Measurements from ENCODE around the gene CUL7. TPM values are rescaled to one million over a fixed set of nuclear protein-coding genes. Genes with fewer than 3 reads are reported as not detected.
"Not testable (repeated sequence)": the region's sequence is repeated elsewhere in the genome, so short reads cannot be mapped to it uniquely, and the experiment has no call there.

The CUL7 gene
- total RNA-seq, 2 donors from 2014 or later, result 10.0 to 14.8 TPM

GRCh38 chr6:43082806-43083655 lies 29.4 kb upstream of the CUL7 start:
- Histone ChIP-seq H3K4me3 (no peak overlapping the region), H3K36me3 (no peaks in the 10 kb centered on the region), H3K4me1 (ENCODE audit: control insufficient read depth in 1 of 2, low read depth in 2 of 2) (no peaks in the 10 kb centered on the region), H3K27me3 (replicated peaks; ENCODE audit: insufficient read depth) (no peaks in the 10 kb centered on the region), H3K27ac (no peak overlapping the region), H3K9me3 (no peaks in the 10 kb centered on the region)
- ATAC-seq (ENCODE audit: insufficient number of reproducible peaks, low FRiP score, low read depth), result no peak
- TF ChIP-seq, protein P1, sequence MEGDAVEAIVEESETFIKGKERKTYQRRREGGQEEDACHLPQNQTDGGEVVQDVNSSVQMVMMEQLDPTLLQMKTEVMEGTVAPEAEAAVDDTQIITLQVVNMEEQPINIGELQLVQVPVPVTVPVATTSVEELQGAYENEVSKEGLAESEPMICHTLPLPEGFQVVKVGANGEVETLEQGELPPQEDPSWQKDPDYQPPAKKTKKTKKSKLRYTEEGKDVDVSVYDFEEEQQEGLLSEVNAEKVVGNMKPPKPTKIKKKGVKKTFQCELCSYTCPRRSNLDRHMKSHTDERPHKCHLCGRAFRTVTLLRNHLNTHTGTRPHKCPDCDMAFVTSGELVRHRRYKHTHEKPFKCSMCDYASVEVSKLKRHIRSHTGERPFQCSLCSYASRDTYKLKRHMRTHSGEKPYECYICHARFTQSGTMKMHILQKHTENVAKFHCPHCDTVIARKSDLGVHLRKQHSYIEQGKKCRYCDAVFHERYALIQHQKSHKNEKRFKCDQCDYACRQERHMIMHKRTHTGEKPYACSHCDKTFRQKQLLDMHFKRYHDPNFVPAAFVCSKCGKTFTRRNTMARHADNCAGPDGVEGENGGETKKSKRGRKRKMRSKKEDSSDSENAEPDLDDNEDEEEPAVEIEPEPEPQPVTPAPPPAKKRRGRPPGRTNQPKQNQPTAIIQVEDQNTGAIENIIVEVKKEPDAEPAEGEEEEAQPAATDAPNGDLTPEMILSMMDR (IDR thresholded peaks at IDR 0.05), result no peak
- DNase-seq (ENCODE audit: low spot score), result no peak

DNA sequence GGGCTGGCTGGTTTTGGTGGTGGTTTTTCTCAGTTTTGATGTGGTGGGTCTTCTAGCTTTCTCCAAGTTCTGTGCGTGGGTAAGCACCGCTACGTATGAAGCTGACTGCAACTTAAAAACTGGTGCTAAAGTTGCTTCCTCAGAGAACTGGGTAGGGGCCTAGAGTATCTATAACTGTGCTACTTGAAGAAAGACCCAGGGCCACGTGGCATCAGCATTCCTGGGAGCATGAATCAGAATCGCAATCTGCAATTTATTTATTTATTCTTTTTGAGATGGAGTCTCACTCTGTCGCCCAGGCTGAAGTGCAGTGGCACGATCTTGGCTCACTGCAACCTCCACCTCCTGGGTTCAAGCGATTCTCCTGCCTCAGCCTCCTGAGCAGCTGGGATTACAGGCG lies 28.3 kb upstream of the CUL7 start:
- not testable (repeated sequence) for ATAC-seq (ENCODE audit: insufficient number of reproducible peaks, low FRiP score, low read depth); H3K27me3 ChIP-seq (replicated peaks; ENCODE audit: insufficient read depth); H3K27ac ChIP-seq; DNase-seq (ENCODE audit: low spot score); H3K4me1 ChIP-seq (ENCODE audit: control insufficient read depth in 1 of 2, low read depth in 2 of 2); H3K9me3 ChIP-seq; H3K4me3 ChIP-seq; H3K36me3 ChIP-seq

- no peak overlapping the region for H3K27ac ChIP-seq
- H3K36me3 ChIP-seq, result no peaks in the 10 kb centered on the region
- no peak overlapping the region for H3K4me3 ChIP-seq
- H3K4me1 ChIP-seq (ENCODE audit: control insufficient read depth in 1 of 2, low read depth in 2 of 2), result peaks cover 5 to 9% of the 10 kb centered on the region in 2 donors
- TF ChIP-seq, protein P1 (IDR thresholded peaks at IDR 0.05), result no peak
- no peaks in the 10 kb centered on the region for H3K9me3 ChIP-seq
- no peak for ATAC-seq (ENCODE audit: insufficient number of reproducible peaks, low FRiP score, low read depth)
- no peaks in the 10 kb centered on the region for H3K27me3 ChIP-seq (replicated peaks; ENCODE audit: insufficient read depth)
- no peak for DNase-seq (ENCODE audit: low spot score)
These were observed 27.4 kb upstream of the CUL7 start for GRCh38 chr6:43081043-43081442.

DNA sequence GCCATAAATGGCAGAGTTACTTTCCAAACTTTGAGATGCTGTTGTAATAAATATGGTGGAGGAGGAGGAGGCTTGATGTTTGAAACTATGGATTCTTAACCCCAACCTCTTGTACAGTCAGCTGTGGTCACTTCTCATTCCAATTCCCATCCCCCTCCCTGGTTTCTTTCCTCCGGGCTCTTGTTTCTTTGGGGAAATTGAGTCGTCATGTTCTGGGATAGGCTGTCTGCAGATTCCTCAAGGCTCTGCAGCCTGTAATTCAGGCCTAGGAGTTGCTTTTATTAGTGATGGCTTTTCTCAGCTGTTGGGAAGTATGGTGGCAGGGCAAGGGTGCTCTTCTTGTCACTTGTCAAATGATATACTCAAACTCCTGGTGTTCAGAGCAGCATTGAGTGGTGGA lies 25.0 kb upstream of the CUL7 start:
- ATAC-seq (ENCODE audit: insufficient number of reproducible peaks, low FRiP score, low read depth) (no peak), DNase-seq (ENCODE audit: low spot score) (no peak)
- H3K9me3 ChIP-seq, result no peaks in the 10 kb centered on the region
- H3K27me3 ChIP-seq (replicated peaks; ENCODE audit: insufficient read depth), result no peaks in the 10 kb centered on the region
- H3K36me3 ChIP-seq, result no peaks in the 10 kb centered on the region
- H3K4me1 ChIP-seq (ENCODE audit: control insufficient read depth in 1 of 2, low read depth in 2 of 2), result peaks cover 8 to 13% of the 10 kb centered on the region in 2 donors
- TF ChIP-seq, protein P1 (IDR thresholded peaks at IDR 0.05), result no peak
- no peak overlapping the region for H3K27ac ChIP-seq
- H3K4me3 ChIP-seq, result no peak overlapping the region

DNA sequence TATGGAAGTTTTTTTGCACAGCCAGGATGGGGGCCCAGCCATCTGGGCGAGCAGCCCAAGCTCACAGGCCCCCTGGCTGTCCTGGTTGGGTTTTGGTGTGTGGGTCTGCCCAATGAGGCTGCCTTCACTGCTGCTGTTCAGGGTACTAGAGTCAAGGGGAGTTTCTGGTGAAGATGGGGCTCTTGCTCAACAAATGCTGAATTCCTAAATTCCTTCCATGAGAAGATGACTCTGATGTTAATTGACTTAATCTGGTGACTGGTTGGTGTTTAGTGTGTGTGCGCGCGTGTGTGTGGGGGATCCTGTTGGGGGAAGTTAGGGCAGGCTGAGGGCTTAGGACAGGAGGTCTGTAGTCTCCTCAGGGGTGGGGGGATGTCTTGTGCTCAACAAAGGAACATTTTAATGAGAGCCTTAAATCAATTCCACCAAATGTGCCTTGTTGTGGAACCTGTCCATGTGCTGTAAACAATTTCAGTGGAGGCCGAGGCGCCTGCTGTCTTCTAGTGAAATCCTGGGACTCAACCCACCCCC lies 24.4 kb upstream of the CUL7 start:
- TF ChIP-seq, protein P1 (IDR thresholded peaks at IDR 0.05), result no peak
- no peaks in the 10 kb centered on the region for H3K27me3 ChIP-seq (replicated peaks; ENCODE audit: insufficient read depth)
- H3K4me3 ChIP-seq, result no peak overlapping the region
- no peak overlapping the region for H3K27ac ChIP-seq
- ATAC-seq (ENCODE audit: insufficient number of reproducible peaks, low FRiP score, low read depth) (no peak), DNase-seq (ENCODE audit: low spot score) (no peak)
- H3K36me3 ChIP-seq, result peaks cover 2% of the 10 kb centered on the region
- H3K4me1 ChIP-seq (ENCODE audit: control insufficient read depth in 1 of 2, low read depth in 2 of 2), result peaks cover 8 to 13% of the 10 kb centered on the region in 2 donors
- H3K9me3 ChIP-seq, result no peaks in the 10 kb centered on the region

Data from thoracic aorta (tissue), 2 donors.